Kidney glomerular epithelial cell (primary cell): ENCODE results near the gene AQP12B.

Experiments
- DNase-seq: peaks from one replicate; lab custom pipeline; 2025; lab: John Stamatoyannopoulos, UW

The AQP12B gene

GRCh38 chr2:240717681-240718581 is 35.2 kb upstream of the AQP12B start:
- no peak for DNase-seq

GRCh38 chr2:240717181-240717641 is 34.5 kb upstream of the AQP12B start:
- no peak for DNase-seq

- DNase-seq, result no peak
Observed at GRCh38 chr2:240716130-240716798, 33.6 kb upstream of the AQP12B start.

- DNase-seq, result no peak
Observed at GRCh38 chr2:240714747-240715725, 32.4 kb upstream of the AQP12B start.

GRCh38 chr2:240713928-240714746 is 31.5 kb upstream of the AQP12B start:
- no peak for DNase-seq

- no peak for DNase-seq
Observed at GRCh38 chr2:240713071-240713927, 30.6 kb upstream of the AQP12B start.

GRCh38 chr2:240712121-240712520 is 29.4 kb upstream of the AQP12B start:
- no peak for DNase-seq

- DNase-seq, result no peak
Observed at GRCh38 chr2:240711701-240712100, 29.0 kb upstream of the AQP12B start.

GRCh38 chr2:240711296-240711695 is 28.6 kb upstream of the AQP12B start:
- DNase-seq, result no peak

GRCh38 chr2:240708457-240708856 is 25.8 kb upstream of the AQP12B start:
- no peak for DNase-seq

GRCh38 chr2:240707821-240708220 is 25.1 kb upstream of the AQP12B start:
- no peak for DNase-seq

GRCh38 chr2:240707043-240707756 is 24.5 kb upstream of the AQP12B start:
- DNase-seq, result no peak

GRCh38 chr2:240705204-240705791 is 22.6 kb upstream of the AQP12B start:
- DNase-seq, result no peak

- no peak for DNase-seq
Observed at GRCh38 chr2:240704651-240705050, 22.0 kb upstream of the AQP12B start.

GRCh38 chr2:240703417-240704341 is 21.0 kb upstream of the AQP12B start:
- no peak for DNase-seq

GRCh38 chr2:240702640-240703011 is 19.9 kb upstream of the AQP12B start:
- DNase-seq, result no peak

- DNase-seq, result no peak
Observed at GRCh38 chr2:240701736-240702639, 19.3 kb upstream of the AQP12B start.
